AML-193 (cell line): ENCODE measurements around the gene LCAT.
"Not testable (repeated sequence)": the region's sequence is repeated elsewhere in the genome, so short reads cannot be mapped to it uniquely, and the experiment has no call there.

Experiments used
- DNase-seq, 2 experiments: peaks; one replicate each; lab custom pipeline; 2025; lab: John Stamatoyannopoulos, UW

The LCAT gene

GRCh38 chr16:67931712-67932461 is 12.0 kb downstream of the LCAT start, which contains the start of gene CTRL:
CTRL (minus strand) TSS chr16:67931862; CDS start chr16:67931852, 10 bp downstream.
- DNase-seq: no peak

GRCh38 chr16:67930678-67931211 is 13.2 kb downstream of the LCAT start:
- no peak for DNase-seq

- no peak for DNase-seq
These were observed 13.7 kb downstream of the LCAT start for GRCh38 chr16:67930191-67930590.

- DNase-seq: peak; percentile 48 to 56
These were observed 15.2 kb downstream of the LCAT start for GRCh38 chr16:67928561-67929364.

- DNase-seq: no peak
These were observed 15.8 kb downstream of the LCAT start for GRCh38 chr16:67928147-67928546.

GRCh38 chr16:67927131-67927941 is 16.6 kb downstream of the LCAT start:
- no peak for DNase-seq

- no peak for DNase-seq
These were observed 17.7 kb downstream of the LCAT start for GRCh38 chr16:67926181-67926750.

GRCh38 chr16:67924140-67924906 is 19.6 kb downstream of the LCAT start:
- no peak for DNase-seq

- no peak for DNase-seq
These were observed 20.4 kb downstream of the LCAT start for GRCh38 chr16:67923414-67924116.

GRCh38 chr16:67922740-67923139 is 21.2 kb downstream of the LCAT start:
- no peak for DNase-seq

GRCh38 chr16:67922221-67922620 is 21.7 kb downstream of the LCAT start:
- DNase-seq: no peak

- DNase-seq: peak in 1 of 2 experiments; percentile 19
These were observed 24.2 kb downstream of the LCAT start for GRCh38 chr16:67919622-67920221.

- DNase-seq: no peak
These were observed 26.1 kb downstream of the LCAT start for GRCh38 chr16:67917852-67918236.

GRCh38 chr16:67917140-67917851 is 26.6 kb downstream of the LCAT start:
- DNase-seq: no peak

- DNase-seq: no peak
These were observed 27.8 kb downstream of the LCAT start for GRCh38 chr16:67915831-67916723.

GRCh38 chr16:67915496-67915769 is 28.5 kb downstream of the LCAT start:
- not testable (repeated sequence) for DNase-seq

GRCh38 chr16:67914758-67915495 is 29.0 kb downstream of the LCAT start:
- no peak for DNase-seq

GRCh38 chr16:67910158-67910557 is 33.8 kb downstream of the LCAT start:
- no peak for DNase-seq
